Measurements from ENCODE around the gene MOB3B.

MOB3B gene

DNA sequence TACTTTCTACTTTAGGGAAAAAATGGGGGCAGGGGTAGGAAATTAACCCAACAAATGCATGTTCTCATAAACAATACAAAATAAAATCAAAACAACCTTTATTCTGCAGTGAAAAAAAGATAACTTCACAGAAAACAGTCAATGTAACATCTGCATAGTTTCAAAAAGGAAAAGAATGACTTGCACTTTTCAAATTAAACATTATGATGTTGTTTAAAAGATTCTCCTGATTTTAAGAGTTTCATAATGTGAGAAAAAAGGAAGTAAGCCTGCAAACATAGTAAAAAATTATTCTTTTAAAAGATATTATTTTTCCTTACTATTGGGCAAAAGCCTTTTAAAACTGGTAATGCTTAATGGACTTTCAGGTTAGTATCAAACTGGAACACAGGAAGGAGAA is 36.1 kb upstream of the MOB3B start:
- Histone ChIP-seq H3K27ac (ENCODE audit: poor library complexity, severe bottlenecking) (no peak overlapping the region), H3K4me1 (ENCODE audit: insufficient read depth, poor library complexity, severe bottlenecking) (peaks cover 10% of the 10 kb centered on the region), H3K36me3 (ENCODE audit: low read depth) (peaks cover 35% of the 10 kb centered on the region), H3K4me3 (ENCODE audit: severe bottlenecking) (no peak overlapping the region), H3K27me3 (ENCODE audit: insufficient read depth, poor library complexity, severe bottlenecking) (no peaks in the 10 kb centered on the region), H3K9me3 (ENCODE audit: severe bottlenecking) (no peaks in the 10 kb centered on the region)
- DNase-seq (ENCODE audit: low spot score): no peak
- no peak for ATAC-seq (ENCODE audit: low read depth)
- TF ChIP-seq, protein P1, sequence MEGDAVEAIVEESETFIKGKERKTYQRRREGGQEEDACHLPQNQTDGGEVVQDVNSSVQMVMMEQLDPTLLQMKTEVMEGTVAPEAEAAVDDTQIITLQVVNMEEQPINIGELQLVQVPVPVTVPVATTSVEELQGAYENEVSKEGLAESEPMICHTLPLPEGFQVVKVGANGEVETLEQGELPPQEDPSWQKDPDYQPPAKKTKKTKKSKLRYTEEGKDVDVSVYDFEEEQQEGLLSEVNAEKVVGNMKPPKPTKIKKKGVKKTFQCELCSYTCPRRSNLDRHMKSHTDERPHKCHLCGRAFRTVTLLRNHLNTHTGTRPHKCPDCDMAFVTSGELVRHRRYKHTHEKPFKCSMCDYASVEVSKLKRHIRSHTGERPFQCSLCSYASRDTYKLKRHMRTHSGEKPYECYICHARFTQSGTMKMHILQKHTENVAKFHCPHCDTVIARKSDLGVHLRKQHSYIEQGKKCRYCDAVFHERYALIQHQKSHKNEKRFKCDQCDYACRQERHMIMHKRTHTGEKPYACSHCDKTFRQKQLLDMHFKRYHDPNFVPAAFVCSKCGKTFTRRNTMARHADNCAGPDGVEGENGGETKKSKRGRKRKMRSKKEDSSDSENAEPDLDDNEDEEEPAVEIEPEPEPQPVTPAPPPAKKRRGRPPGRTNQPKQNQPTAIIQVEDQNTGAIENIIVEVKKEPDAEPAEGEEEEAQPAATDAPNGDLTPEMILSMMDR (IDR thresholded peaks at IDR 0.05; ENCODE audit: poor library complexity, severe bottlenecking): no peak

DNA sequence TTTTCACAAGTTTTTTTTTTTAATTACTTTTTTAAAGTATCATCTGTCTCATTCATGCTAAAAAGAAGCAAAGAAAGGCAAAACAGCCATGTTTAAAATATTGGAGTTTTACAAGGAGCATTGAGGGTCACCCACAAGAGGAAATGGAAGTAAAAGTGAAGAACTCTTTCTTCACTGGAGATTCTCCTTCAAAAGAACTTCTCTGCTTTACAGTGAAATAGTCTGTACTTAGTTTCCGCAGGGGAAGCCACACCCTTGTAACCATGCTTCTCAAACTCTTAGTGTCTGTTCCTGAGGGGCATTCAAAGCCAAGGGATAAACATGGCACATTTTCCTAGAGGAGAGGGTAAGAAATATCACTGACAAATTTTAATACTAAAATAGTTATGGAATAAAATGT is 35.1 kb upstream of the MOB3B start:
- Histone ChIP-seq H3K9me3 (ENCODE audit: severe bottlenecking) (no peaks in the 10 kb centered on the region), H3K4me1 (ENCODE audit: insufficient read depth, poor library complexity, severe bottlenecking) (peaks cover 7% of the 10 kb centered on the region), H3K36me3 (ENCODE audit: low read depth) (peaks cover 45% of the 10 kb centered on the region), H3K4me3 (ENCODE audit: severe bottlenecking) (no peak overlapping the region), H3K27me3 (ENCODE audit: insufficient read depth, poor library complexity, severe bottlenecking) (no peaks in the 10 kb centered on the region), H3K27ac (ENCODE audit: poor library complexity, severe bottlenecking) (no peak overlapping the region)
- no peak for ATAC-seq (ENCODE audit: low read depth)
- TF ChIP-seq, protein P1 (IDR thresholded peaks at IDR 0.05; ENCODE audit: poor library complexity, severe bottlenecking): no peak
- DNase-seq (ENCODE audit: low spot score): no peak

DNA sequence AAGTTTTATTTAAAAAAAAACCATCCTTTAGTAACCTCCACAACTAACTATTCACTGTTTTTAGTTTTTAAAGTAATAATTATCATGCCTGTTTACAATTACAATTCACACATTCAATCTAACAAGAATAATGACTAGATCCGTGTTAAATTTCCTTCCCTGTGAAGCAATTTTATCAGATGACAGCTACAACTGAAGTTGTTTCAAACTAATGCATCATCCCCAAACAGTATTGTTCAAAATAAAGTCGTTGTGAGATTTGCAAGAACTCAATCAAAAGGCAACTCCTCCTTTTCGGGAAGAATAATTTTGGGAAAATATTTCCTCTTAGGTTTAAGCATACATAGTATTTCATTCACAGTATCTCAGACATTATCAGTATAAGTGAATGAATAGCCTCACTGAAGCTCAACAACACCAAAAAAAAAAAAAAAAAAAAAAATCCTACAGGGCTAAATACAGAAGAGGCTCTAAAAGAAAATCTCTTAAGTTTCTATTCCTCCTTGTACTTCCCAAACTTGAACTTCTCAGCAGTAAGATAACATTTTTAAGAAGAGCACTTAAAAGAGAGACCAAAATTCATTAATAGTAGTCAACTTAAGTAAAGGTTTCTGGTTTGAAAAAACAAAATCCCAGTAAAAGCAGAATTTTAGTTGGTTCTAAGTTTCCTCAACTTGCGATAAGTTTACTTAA is 34.3 kb upstream of the MOB3B start:
- no peak for DNase-seq (ENCODE audit: low spot score)

DNA sequence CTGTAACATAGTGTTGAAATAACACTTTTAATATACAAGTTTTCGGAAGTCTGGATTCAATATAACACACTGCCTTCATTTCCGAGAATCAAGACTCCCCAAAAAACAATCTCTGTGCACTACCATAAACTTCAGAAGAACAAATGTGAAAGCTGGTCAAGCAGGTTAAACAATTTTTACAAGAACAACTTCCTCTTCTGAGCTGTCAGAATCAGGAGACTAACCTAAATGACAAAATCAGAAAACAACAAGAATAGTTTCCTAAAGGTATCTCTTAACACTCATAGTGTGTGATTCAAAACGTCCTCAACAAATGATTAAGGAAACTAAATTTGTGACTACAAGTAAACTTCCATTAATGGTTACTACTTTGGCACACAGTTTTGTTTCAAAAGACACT is 32.1 kb upstream of the MOB3B start:
- Histone ChIP-seq H3K4me1 (ENCODE audit: insufficient read depth, poor library complexity, severe bottlenecking) (no peaks in the 10 kb centered on the region), H3K36me3 (ENCODE audit: low read depth) (peaks cover 65% of the 10 kb centered on the region), H3K4me3 (ENCODE audit: severe bottlenecking) (no peak overlapping the region), H3K27me3 (ENCODE audit: insufficient read depth, poor library complexity, severe bottlenecking) (no peaks in the 10 kb centered on the region), H3K9me3 (ENCODE audit: severe bottlenecking) (no peaks in the 10 kb centered on the region), H3K27ac (ENCODE audit: poor library complexity, severe bottlenecking) (no peak overlapping the region)
- no peak for ATAC-seq (ENCODE audit: low read depth)
- no peak for DNase-seq (ENCODE audit: low spot score)
- TF ChIP-seq, protein P1 (IDR thresholded peaks at IDR 0.05; ENCODE audit: poor library complexity, severe bottlenecking): no peak

More for the DNA sequence above, 34.3 kb upstream of the MOB3B start:
- Histone ChIP-seq H3K27ac (ENCODE audit: poor library complexity, severe bottlenecking) (no peak overlapping the region), H3K4me1 (ENCODE audit: insufficient read depth, poor library complexity, severe bottlenecking) (no peaks in the 10 kb centered on the region), H3K36me3 (ENCODE audit: low read depth) (peaks cover 47% of the 10 kb centered on the region), H3K27me3 (ENCODE audit: insufficient read depth, poor library complexity, severe bottlenecking) (no peaks in the 10 kb centered on the region), H3K4me3 (ENCODE audit: severe bottlenecking) (no peak overlapping the region), H3K9me3 (ENCODE audit: severe bottlenecking) (no peaks in the 10 kb centered on the region)
- TF ChIP-seq, protein P1 (IDR thresholded peaks at IDR 0.05; ENCODE audit: poor library complexity, severe bottlenecking): no peak
- ATAC-seq (ENCODE audit: low read depth): no peak

DNA sequence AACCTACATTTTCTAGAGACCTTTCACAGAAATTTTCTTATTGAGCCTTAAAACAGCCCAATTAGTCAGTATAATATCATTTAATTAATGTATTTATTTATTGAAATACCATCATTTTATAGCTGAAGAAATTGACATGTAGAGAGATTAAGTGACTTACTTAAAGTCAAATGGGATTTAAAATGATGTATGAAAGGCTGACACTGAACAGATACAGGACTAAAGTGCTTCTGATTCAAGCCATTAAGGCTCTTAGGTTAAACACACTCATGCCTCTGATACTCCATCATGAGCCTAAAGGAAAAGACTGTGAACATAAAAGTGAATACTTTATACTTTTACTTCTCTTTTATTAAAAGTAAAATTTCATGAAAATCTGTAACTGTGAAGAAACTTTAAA is 30.8 kb upstream of the MOB3B start:
- peaks cover 65% of the 10 kb centered on the region for H3K36me3 ChIP-seq (ENCODE audit: low read depth)
- no peaks in the 10 kb centered on the region for H3K27me3 ChIP-seq (ENCODE audit: insufficient read depth, poor library complexity, severe bottlenecking)
- TF ChIP-seq, protein P1 (IDR thresholded peaks at IDR 0.05; ENCODE audit: poor library complexity, severe bottlenecking): no peak
- H3K27ac ChIP-seq (ENCODE audit: poor library complexity, severe bottlenecking): no peak overlapping the region
- no peaks in the 10 kb centered on the region for H3K9me3 ChIP-seq (ENCODE audit: severe bottlenecking)
- H3K4me3 ChIP-seq (ENCODE audit: severe bottlenecking): no peak overlapping the region
- ATAC-seq (ENCODE audit: low read depth) (no peak), DNase-seq (ENCODE audit: low spot score) (no peak)
- H3K4me1 ChIP-seq (ENCODE audit: insufficient read depth, poor library complexity, severe bottlenecking): no peaks in the 10 kb centered on the region
